DMS 273 treated with DMSO at 0.1 percent for 48 hours (cell line): Measurements from ENCODE around the gene CSGALNACT2.
"Not testable (repeated sequence)": the region's sequence is repeated elsewhere in the genome, so short reads cannot be mapped to it uniquely, and the experiment has no call there.

Source experiments
- DNase-seq: peaks from one replicate; lab custom pipeline; 2025; lab: John Stamatoyannopoulos, UW

CSGALNACT2 gene, protein sequence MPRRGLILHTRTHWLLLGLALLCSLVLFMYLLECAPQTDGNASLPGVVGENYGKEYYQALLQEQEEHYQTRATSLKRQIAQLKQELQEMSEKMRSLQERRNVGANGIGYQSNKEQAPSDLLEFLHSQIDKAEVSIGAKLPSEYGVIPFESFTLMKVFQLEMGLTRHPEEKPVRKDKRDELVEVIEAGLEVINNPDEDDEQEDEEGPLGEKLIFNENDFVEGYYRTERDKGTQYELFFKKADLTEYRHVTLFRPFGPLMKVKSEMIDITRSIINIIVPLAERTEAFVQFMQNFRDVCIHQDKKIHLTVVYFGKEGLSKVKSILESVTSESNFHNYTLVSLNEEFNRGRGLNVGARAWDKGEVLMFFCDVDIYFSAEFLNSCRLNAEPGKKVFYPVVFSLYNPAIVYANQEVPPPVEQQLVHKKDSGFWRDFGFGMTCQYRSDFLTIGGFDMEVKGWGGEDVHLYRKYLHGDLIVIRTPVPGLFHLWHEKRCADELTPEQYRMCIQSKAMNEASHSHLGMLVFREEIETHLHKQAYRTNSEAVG

GRCh38 chr10:43138021-43138756 is at the start of gene CSGALNACT2:
Gene CSGALNACT2 (plus strand): TSS chr10:43138445. CDS start chr10:43155150, 16,705 bp downstream.
- DNase-seq: peak; percentile 46

GRCh38 chr10:43089519-43089918 is 48.7 kb upstream of the CSGALNACT2 start:
- no peak for DNase-seq

DNA sequence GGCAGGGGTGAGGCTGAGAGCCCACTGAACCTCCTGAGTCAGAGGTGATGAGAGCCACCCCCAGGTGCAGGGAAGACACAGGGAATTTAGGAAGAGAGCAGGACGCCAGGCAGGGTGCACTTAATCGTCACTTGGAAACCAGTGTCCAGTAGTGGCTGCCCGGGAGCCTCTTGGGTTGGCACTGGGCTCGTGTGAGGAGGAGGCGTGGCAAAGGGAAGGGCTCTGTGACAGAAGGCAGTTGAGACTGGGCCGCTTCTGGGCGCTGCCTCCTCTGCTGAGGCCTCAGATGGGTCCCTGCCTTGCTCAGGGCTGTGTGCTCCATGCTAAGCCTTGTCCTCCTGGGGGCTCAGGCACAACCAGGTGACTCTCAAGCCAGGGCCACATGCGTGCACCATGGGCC is 48.1 kb upstream of the CSGALNACT2 start:
- no peak for DNase-seq

DNA sequence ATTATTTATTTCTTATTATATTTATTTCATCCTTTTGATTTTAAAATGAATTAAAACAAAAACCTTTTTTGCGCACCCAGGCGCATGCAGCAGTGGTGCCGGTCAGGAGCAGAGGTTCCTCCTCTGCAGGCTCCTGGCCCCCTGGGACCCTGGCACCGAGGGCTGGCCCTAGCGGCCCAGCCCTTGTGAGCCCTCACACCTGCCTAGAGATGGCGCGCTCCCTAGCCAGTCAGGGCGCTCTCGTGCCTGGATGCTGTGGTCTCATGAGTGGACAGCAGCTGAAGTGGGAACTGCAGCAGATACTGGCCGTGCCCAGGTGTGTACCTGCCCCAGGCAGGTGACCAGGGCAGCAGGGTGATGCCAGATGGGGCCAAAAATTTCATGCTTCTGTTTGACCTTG is 47.6 kb upstream of the CSGALNACT2 start:
- DNase-seq: no peak

GRCh38 chr10:43091846-43092245 is 46.4 kb upstream of the CSGALNACT2 start:
- no peak for DNase-seq

DNA sequence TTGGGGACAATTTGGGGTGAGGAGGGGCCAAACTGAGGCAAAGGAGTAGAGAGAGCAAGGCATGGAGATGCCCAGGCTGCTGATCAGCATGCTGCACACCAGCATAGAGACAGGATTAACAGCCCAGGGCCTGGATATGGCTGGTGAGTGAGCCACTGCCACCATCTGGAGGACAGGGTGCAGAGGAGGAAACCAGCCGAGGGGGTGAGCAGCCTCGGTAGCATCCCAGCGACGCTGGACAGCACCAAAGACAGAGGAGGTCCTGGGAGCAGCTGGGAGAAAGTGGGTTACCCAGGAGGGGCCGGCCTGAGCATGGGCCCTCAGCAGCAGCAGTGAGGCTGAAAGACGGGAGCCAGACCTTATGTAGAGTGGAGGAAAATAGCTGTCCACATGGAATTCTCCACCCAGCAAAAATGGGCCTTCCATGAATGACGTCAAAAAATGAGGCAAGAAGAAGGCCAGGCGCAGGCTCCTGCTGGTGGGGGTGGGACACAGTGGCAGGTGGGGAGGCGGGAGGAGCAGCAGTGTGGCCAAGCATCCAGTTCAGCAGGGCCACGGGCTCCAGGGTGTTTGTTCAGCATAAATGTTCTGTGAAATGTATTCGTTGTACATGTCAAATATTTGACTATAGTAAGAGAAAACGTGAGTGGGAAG is 44.7 kb upstream of the CSGALNACT2 start:
- DNase-seq: no peak

DNA sequence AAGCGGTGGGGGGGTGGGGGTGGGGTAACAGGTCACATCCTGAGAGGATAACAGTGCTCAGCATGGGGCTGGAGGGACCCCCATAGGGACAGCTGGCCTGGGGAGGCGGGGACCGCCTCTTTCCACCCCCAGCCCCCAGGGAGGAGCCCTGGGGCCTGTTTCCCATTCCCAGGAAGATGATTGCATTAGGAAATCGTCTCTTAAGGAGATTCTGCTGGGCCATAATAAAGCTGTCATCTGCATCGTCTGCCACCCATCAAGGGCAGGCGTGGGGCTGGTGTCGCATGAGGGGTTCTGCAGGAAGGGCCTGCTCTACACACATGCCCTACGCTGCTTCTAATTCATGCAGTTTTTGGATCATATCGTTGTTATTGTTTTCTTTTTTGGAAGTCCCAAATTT is 44.2 kb upstream of the CSGALNACT2 start:
- no peak for DNase-seq

DNA sequence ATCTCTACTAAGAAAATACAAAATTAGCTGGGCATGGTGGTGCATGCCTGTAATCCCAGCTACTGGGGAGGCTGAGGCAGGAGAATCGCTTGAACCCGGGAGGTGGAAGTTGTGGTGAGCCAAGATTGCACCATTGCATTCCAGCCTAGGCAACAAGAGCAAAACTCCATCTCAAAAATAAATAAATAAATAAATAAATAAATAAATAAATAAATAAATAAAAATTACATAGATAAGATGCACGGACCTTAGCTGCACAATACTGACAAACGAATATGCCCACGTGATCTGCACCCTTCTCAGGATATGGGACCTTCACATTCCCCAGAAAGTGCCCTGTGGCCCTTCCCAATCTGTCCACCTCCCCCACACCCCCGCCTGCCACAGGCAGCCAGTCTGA is 38.9 kb upstream of the CSGALNACT2 start:
- DNase-seq: not testable (repeated sequence)

- DNase-seq: no peak
These were observed 38.3 kb upstream of the CSGALNACT2 start for GRCh38 chr10:43099928-43100327.

GRCh38 chr10:43100366-43100765 is 37.9 kb upstream of the CSGALNACT2 start:
- no peak for DNase-seq

GRCh38 chr10:43102063-43102828 is 36.0 kb upstream of the CSGALNACT2 start:
- no peak for DNase-seq

DNA sequence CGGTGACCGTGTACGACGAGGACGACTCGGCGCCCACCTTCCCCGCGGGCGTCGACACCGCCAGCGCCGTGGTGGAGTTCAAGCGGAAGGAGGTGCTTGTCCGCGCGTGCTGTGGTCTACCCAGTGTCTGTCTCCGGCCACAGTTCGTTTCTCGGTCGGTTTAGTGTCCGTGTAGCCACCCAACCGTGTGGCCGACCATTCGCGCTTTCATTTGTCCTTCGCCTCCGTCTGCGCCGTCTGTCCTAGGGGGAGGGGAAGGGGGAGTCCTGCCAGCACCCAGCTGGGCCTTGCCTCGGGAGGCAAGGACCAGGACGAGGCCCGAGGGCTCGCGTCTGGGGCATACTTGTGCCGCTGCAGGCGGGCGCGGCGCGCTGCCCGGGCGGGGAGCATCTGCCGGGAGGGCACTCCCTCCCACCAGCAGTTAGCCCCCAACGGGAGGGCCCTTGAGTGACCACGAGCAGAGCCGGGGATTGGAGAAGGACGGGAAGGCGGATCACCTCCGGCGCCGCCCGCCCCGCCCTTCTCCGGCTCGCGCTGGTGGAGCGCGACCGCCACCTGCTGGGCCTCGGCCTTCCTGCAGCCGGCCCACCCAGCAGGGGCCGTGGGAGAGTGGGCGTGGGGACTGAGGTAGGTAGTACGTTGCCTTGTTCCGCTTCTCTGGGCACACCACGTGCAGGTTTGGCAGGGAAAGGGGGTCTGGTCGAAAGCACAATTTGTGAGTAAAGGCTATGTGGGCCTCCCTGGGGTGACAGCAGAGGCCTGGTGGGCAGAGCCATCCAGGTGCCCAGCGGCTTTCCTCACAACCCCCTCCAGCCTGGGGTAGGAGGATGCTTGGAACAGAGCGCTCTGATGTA is 32.9 kb upstream of the CSGALNACT2 start:
- peak; percentile 25 for DNase-seq

- no peak for DNase-seq
These were observed 32.4 kb upstream of the CSGALNACT2 start for GRCh38 chr10:43105956-43106229.

DNA sequence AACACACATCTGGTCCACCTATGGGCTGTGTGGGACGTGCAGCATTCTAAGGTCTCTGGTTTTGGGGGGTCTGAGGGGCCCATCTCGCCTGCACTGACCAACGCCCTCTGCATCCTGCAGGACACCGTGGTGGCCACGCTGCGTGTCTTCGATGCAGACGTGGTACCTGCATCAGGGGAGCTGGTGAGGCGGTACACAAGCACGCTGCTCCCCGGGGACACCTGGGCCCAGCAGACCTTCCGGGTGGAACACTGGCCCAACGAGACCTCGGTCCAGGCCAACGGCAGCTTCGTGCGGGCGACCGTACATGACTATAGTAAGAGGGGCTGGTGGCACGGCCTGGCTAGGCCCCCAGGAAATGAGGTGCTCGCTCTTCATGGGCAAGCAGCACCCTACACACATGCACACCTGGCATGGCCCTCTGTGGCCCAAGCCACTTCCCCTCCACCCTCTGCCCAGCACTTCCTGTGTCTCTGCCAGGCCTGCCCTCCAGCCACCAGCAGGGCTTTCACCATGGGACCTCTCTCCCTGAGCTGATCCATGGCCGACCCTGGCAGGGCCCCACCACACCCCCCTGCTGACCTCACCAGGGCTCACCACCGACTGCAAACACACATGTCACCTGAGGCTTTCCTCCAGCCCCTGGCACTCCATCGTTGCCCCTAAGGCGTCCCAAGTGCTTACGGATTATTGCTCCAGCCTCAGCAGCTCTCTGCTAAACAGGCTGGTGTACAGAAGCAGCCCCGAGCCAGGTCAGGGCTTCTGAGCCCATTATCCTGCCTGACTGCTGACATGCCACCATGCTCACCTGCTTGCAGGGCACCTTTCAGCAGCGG is 31.8 kb upstream of the CSGALNACT2 start:
- no peak for DNase-seq

DNA sequence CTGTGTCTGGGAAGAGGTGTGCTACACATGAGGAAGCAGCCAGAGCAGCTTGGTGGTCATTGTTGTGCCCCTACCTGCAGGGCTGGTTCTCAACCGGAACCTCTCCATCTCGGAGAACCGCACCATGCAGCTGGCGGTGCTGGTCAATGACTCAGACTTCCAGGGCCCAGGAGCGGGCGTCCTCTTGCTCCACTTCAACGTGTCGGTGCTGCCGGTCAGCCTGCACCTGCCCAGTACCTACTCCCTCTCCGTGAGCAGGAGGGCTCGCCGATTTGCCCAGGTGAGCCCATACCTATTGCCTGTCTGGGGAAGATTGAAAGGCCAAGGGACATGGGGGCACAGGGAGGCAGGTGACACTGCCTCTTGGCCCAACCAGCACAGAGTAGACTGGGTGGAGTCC is 29.3 kb upstream of the CSGALNACT2 start:
- DNase-seq: no peak

GRCh38 chr10:43109671-43110249 is 28.5 kb upstream of the CSGALNACT2 start:
- DNase-seq: peak; percentile 17

- DNase-seq: peak; percentile 15
These were observed 27.7 kb upstream of the CSGALNACT2 start for GRCh38 chr10:43110338-43111071.

DNA sequence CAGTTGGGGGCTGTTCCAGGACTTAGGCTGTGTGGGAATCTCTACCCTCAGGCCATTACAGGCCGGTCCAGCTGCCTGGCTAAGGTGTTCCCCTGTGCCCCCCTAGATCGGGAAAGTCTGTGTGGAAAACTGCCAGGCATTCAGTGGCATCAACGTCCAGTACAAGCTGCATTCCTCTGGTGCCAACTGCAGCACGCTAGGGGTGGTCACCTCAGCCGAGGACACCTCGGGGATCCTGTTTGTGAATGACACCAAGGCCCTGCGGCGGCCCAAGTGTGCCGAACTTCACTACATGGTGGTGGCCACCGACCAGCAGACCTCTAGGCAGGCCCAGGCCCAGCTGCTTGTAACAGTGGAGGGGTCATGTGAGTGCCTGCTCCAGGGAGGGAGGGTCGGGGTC is 27.1 kb upstream of the CSGALNACT2 start:
- DNase-seq: no peak
